H7 (cell line): ENCODE results near the gene GNG12. TPM values are rescaled to one million over a fixed set of nuclear protein-coding genes. Genes with fewer than 3 reads are reported as not detected.

Experiments
- DNase-seq: peaks from one replicate; pipeline ENCODE4 v3.0.0; 2012
- H3K27me3 ChIP-seq: 2 replicates; pipeline ENCODE4 v1.6.0; 2011; ENCODE audit warnings: mild to moderate bottlenecking, low read length; ENCODE audit not compliant: control insufficient read depth, insufficient read depth
- H3K36me3 ChIP-seq: replicated peaks from 2 replicates; pipeline ENCODE4 v1.5.1; 2011; ENCODE audit warnings: low read length; ENCODE audit not compliant: control insufficient read depth, insufficient read depth
- H3K4me3 ChIP-seq: 2 replicates; pipeline ENCODE4 v1.5.1; 2011; ENCODE audit warnings: low read depth, mild to moderate bottlenecking, control low read depth, low read length, moderate library complexity; ENCODE audit not compliant: insufficient read depth
- total RNA-seq: library from RNA; depleted of rRNA; stranded (reverse); fragments of >200 nt; shearing (Covaris generic); gene quantifications from 2 replicates; pipeline ENCODE4 v1.2.3, GENCODE V29; 2014

Gene GNG12
- total RNA-seq, 1 experiment from 2014 or later: 42.8 TPM

GRCh38 chr1:67769633-67770256 is 63.5 kb downstream of the GNG12 start:
- no peaks in the 10 kb centered on the region for H3K36me3 ChIP-seq
- no peaks in the 10 kb centered on the region for H3K27me3 ChIP-seq
- H3K4me3 ChIP-seq: no peak overlapping the region
- no peak for DNase-seq

- Histone ChIP-seq H3K36me3 (no peaks in the 10 kb centered on the region), H3K27me3 (no peaks in the 10 kb centered on the region), H3K4me3 (no peak overlapping the region)
- DNase-seq: no peak
Measured at GRCh38 chr1:67768480-67768879, 64.8 kb downstream of the GNG12 start.

- no peaks in the 10 kb centered on the region for H3K36me3 ChIP-seq
- no peak for DNase-seq
- no peak overlapping the region for H3K4me3 ChIP-seq
- no peaks in the 10 kb centered on the region for H3K27me3 ChIP-seq
Measured at GRCh38 chr1:67767103-67767782, 66.0 kb downstream of the GNG12 start.

- Histone ChIP-seq H3K27me3 (no peaks in the 10 kb centered on the region), H3K4me3 (no peak overlapping the region), H3K36me3 (no peaks in the 10 kb centered on the region)
- DNase-seq: peak; percentile 20
Measured at GRCh38 chr1:67766141-67766978, 66.9 kb downstream of the GNG12 start.

- H3K4me3 ChIP-seq: no peak overlapping the region
- no peak for DNase-seq
- H3K27me3 ChIP-seq: no peaks in the 10 kb centered on the region
- H3K36me3 ChIP-seq: no peaks in the 10 kb centered on the region
Measured at GRCh38 chr1:67764633-67765032, 68.6 kb downstream of the GNG12 start.

- no peak for DNase-seq
- H3K36me3 ChIP-seq: no peaks in the 10 kb centered on the region
- no peaks in the 10 kb centered on the region for H3K27me3 ChIP-seq
- no peak overlapping the region for H3K4me3 ChIP-seq
Measured at GRCh38 chr1:67761730-67762129, 71.5 kb downstream of the GNG12 start.

- Histone ChIP-seq H3K36me3 (no peaks in the 10 kb centered on the region), H3K4me3 (no peak overlapping the region), H3K27me3 (no peaks in the 10 kb centered on the region)
- no peak for DNase-seq
Measured at GRCh38 chr1:67761091-67761490, 72.2 kb downstream of the GNG12 start.

GRCh38 chr1:67760030-67760821 is 73.0 kb downstream of the GNG12 start:
- H3K4me3 ChIP-seq: no peak overlapping the region
- DNase-seq: peak; percentile 53
- H3K27me3 ChIP-seq: no peaks in the 10 kb centered on the region
- no peaks in the 10 kb centered on the region for H3K36me3 ChIP-seq

GRCh38 chr1:67759692-67760029 is 73.6 kb downstream of the GNG12 start:
- Histone ChIP-seq H3K4me3 (no peak overlapping the region), H3K36me3 (no peaks in the 10 kb centered on the region), H3K27me3 (no peaks in the 10 kb centered on the region)
- DNase-seq: no peak

GRCh38 chr1:67759066-67759465 is 74.2 kb downstream of the GNG12 start:
- no peak for DNase-seq
- H3K36me3 ChIP-seq: no peaks in the 10 kb centered on the region
- no peak overlapping the region for H3K4me3 ChIP-seq
- no peaks in the 10 kb centered on the region for H3K27me3 ChIP-seq

GRCh38 chr1:67755619-67756018 is 77.6 kb downstream of the GNG12 start:
- Histone ChIP-seq H3K27me3 (no peaks in the 10 kb centered on the region), H3K36me3 (no peaks in the 10 kb centered on the region), H3K4me3 (no peak overlapping the region)
- no peak for DNase-seq

- Histone ChIP-seq H3K27me3 (no peaks in the 10 kb centered on the region), H3K36me3 (no peaks in the 10 kb centered on the region), H3K4me3 (no peak overlapping the region)
- no peak for DNase-seq
Measured at GRCh38 chr1:67755160-67755559, 78.1 kb downstream of the GNG12 start.

GRCh38 chr1:67754526-67754920 is 78.7 kb downstream of the GNG12 start:
- Histone ChIP-seq H3K4me3 (no peak overlapping the region), H3K27me3 (no peaks in the 10 kb centered on the region), H3K36me3 (no peaks in the 10 kb centered on the region)
- DNase-seq: no peak

GRCh38 chr1:67753776-67754525 is 79.3 kb downstream of the GNG12 start:
- Histone ChIP-seq H3K4me3 (no peak overlapping the region), H3K36me3 (no peaks in the 10 kb centered on the region), H3K27me3 (no peaks in the 10 kb centered on the region)
- DNase-seq: no peak
